ENCODE measurements around the gene MAP7. TPM values are rescaled to one million over a fixed set of nuclear protein-coding genes. Genes with fewer than 3 reads are reported as not detected.

The MAP7 gene
- total and polyA plus RNA-seq, 2 of the 13 experiments (the other 11 are each of a cell fraction or from before 2014, with no cell fraction given), result 0.04 TPM; not detected in 1

GRCh38 chr6:136535017-136535765 lies 15.0 kb downstream of the MAP7 start:
- POLR2A ChIA-PET, result no interaction called here
- H2AFZ ChIP-seq (ENCODE audit: low read length), result no peak overlapping the region
- no peak for TF ChIP-seq TRIM24 (CRISPR knock-in tag; IDR thresholded peaks at IDR 0.05)
- no peak for TF ChIP-seq ZNF766 (CRISPR knock-in tag; IDR thresholded peaks at IDR 0.05; ENCODE audit: borderline replicate concordance)
- TF ChIP-seq ZNF205 (CRISPR knock-in tag; IDR thresholded peaks at IDR 0.05), result no peak
- no peak for TF ChIP-seq ATF1 (CRISPR knock-in tag; IDR thresholded peaks at IDR 0.05)
- TF ChIP-seq HNRNPLL (IDR thresholded peaks at IDR 0.05; ENCODE audit: low read depth, low read length, poor library complexity, severe bottlenecking), result no peak
- TF ChIP-seq SAFB2 (CRISPR knock-in tag; IDR thresholded peaks at IDR 0.05; ENCODE audit: borderline replicate concordance, low read depth), result no peak
- TF ChIP-seq PLRG1 (conservative IDR thresholded peaks at IDR 0.05), result no peak
- no peak for TF ChIP-seq MAX (IDR thresholded peaks at IDR 0.05)
- TF ChIP-seq NFRKB (IDR thresholded peaks at IDR 0.05), result no peak
- TF ChIP-seq SMARCC2 (IDR thresholded peaks at IDR 0.05), result no peak
- no peak for TF ChIP-seq ZNF280D (CRISPR knock-in tag; IDR thresholded peaks at IDR 0.05)
- no peak for TF ChIP-seq ZFP91 (CRISPR knock-in tag; IDR thresholded peaks at IDR 0.05; ENCODE audit: borderline replicate concordance)
- no peak for TF ChIP-seq RFX5 (IDR thresholded peaks at IDR 0.05; ENCODE audit: low read depth, low read length)
- TF ChIP-seq PRDM4 (CRISPR knock-in tag; IDR thresholded peaks at IDR 0.05; ENCODE audit: borderline replicate concordance), result no peak
- no peak for TF ChIP-seq CREBL2 (CRISPR knock-in tag; IDR thresholded peaks at IDR 0.05; ENCODE audit: borderline replicate concordance)
- TF ChIP-seq ZNF724P (CRISPR knock-in tag; IDR thresholded peaks at IDR 0.05; ENCODE audit: borderline replicate concordance), result no peak
- TF ChIP-seq ZFP36 (IDR thresholded peaks at IDR 0.05; ENCODE audit: borderline replicate concordance, low read depth, low read length, partially characterized antibody), result no peak
- no peak for TF ChIP-seq ZNF569 (CRISPR knock-in tag; IDR thresholded peaks at IDR 0.05; ENCODE audit: borderline replicate concordance)

More at GRCh38 chr6:136535017-136535765, 15.0 kb downstream of the MAP7 start:
- FAIRE-seq (no peak), ATAC-seq (no peak), DNase-seq (ENCODE audit: low spot score) (no peak)
- WGBS (ENCODE audit: low lambda C conversion rate), result 18% methylated on average over 5 of the region's 5 CpGs
- Histone ChIP-seq H3K4me3 (replicated peaks in 1 of 3; ENCODE audit: insufficient read depth in 1 of 3, low read depth in 2 of 3, low read length in 3 of 3) (no peak overlapping the region), H3K79me2 (ENCODE audit: insufficient read depth, low read length) (no peaks in the 10 kb centered on the region), H4K20me1 (ENCODE audit: insufficient read depth, low read length) (no peaks in the 10 kb centered on the region), H3K9me3 (ENCODE audit: low read length) (no peaks in the 10 kb centered on the region), H3K36me3 (replicated peaks in 1 of 2; ENCODE audit: control insufficient read depth in 1 of 2, insufficient read depth in 2 of 2, low read length in 2 of 2) (no peaks in the 10 kb centered on the region), H3K27me3 (ENCODE audit: control insufficient read depth in 1 of 2, insufficient read depth in 2 of 2, low read length in 2 of 2) (peaks cover 0 to 13% of the 10 kb centered on the region in 2 experiments; a peak in 2 of 5 replicates), H3K27ac (ENCODE audit: extremely low read length, insufficient read depth, low read length) (no peak overlapping the region), H3K4me2 (ENCODE audit: low read depth, low read length) (no peak overlapping the region), H3K4me1 (ENCODE audit: insufficient read depth, low read length) (no peaks in the 10 kb centered on the region), H3K9ac (ENCODE audit: insufficient read depth, low read depth, low read length) (no peak overlapping the region)
- intact Hi-C loops (cut with micrococcal nuclease; ENCODE audit: unreplicated experiment) (no loop called here), in situ Hi-C loops (cut with HindIII; ENCODE audit: extremely low pct_ligation_motif_present, low pct_unique_long_range_greater_than_20kb) (no loop called here)
- CTCF ChIA-PET (ENCODE audit: low intra/inter-chr PET ratio, low total read pairs), result no interaction called here
- BruUV-seq (replicated peaks), result no TSS peak

Measured in HepG2 (cell line).